ENCODE results near the gene ADARB1.

Gene ADARB1

GRCh38 chr21:45097827-45098387 lies 23.5 kb downstream of the ADARB1 start:
- no peak for DNase-seq

GRCh38 chr21:45098867-45099266 lies 24.5 kb downstream of the ADARB1 start:
- no peak for DNase-seq

- DNase-seq = no peak
These were observed 25.2 kb downstream of the ADARB1 start for GRCh38 chr21:45099571-45099970.

- no peak for DNase-seq
These were observed 26.5 kb downstream of the ADARB1 start for GRCh38 chr21:45100866-45101265.

GRCh38 chr21:45102391-45102932 lies 28.1 kb downstream of the ADARB1 start:
- DNase-seq = no peak

- no peak for DNase-seq
These were observed 29.7 kb downstream of the ADARB1 start for GRCh38 chr21:45103971-45104520.

GRCh38 chr21:45104560-45104959 lies 30.2 kb downstream of the ADARB1 start:
- peak; percentile 13 for DNase-seq

GRCh38 chr21:45105906-45106485 lies 31.6 kb downstream of the ADARB1 start:
- no peak for DNase-seq

- DNase-seq = no peak
These were observed 33.8 kb downstream of the ADARB1 start for GRCh38 chr21:45108034-45108790.

GRCh38 chr21:45108808-45109781 lies 34.7 kb downstream of the ADARB1 start:
- DNase-seq = no peak

GRCh38 chr21:45109831-45110492 lies 35.6 kb downstream of the ADARB1 start:
- no peak for DNase-seq

- no peak for DNase-seq
These were observed 36.7 kb downstream of the ADARB1 start for GRCh38 chr21:45110873-45111624.

- peak; percentile 27 for DNase-seq
These were observed 37.3 kb downstream of the ADARB1 start for GRCh38 chr21:45111703-45112102.

- DNase-seq = no peak
These were observed 38.0 kb downstream of the ADARB1 start for GRCh38 chr21:45112371-45112770.

GRCh38 chr21:45113543-45113942 lies 39.2 kb downstream of the ADARB1 start:
- DNase-seq = no peak

- no peak for DNase-seq
These were observed 39.7 kb downstream of the ADARB1 start for GRCh38 chr21:45114072-45114471.

GRCh38 chr21:45114475-45114874 lies 40.1 kb downstream of the ADARB1 start:
- DNase-seq = no peak

- no peak for DNase-seq
These were observed 40.8 kb downstream of the ADARB1 start for GRCh38 chr21:45115141-45115540.

- no peak for DNase-seq
These were observed 41.7 kb downstream of the ADARB1 start for GRCh38 chr21:45116066-45116465.

GRCh38 chr21:45117314-45117713 lies 42.9 kb downstream of the ADARB1 start:
- no peak for DNase-seq

- DNase-seq = no peak
These were observed 43.7 kb downstream of the ADARB1 start for GRCh38 chr21:45118099-45118498.

Measured in NCI-H1092 (cell line).